ENCODE results near the gene ARL15.

Gene ARL15

DNA sequence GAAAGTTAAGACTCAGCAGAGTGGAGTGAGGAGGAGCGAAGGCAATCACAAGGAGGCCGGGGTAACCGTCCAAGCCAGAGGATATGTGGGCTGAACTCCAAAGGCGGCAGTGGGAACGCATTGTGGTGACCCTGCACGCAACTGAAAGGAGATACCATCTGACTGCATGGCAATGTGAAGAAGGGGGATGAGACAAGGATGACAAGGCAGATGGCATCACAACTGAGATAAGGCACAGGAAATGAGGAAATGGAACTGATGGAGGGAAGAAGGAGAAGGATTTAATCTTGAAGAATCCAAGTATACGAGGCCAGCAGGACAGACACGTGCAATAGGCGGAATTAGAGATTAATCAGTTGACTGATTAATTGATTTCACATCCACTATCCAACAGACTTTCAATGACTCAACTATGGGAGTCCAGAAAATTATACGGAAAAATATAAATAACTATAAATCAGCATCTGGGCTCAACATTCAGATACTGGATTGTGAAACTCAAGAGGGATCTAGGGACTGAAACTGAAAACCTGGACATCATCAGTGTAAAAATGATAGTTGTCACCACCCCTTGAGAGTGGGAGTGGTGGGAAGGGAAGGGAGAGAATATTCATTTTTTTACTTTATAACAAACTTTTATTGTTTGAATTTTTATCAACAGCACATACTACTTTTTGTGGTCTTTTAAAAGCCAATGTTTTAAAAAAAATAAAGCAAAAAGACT lies 86.1 kb downstream of the ARL15 start:
- Histone ChIP-seq H3K9ac (ENCODE audit: low read depth, low read length) (no peak overlapping the region), H3K79me2 (ENCODE audit: insufficient read depth, low read length) (no peaks in the 10 kb centered on the region; the same call in 1 of the 2 replicates), H3K36me3 (ENCODE audit: insufficient read depth, low read length) (no peaks in the 10 kb centered on the region), H3K9me3 (ENCODE audit: insufficient read depth, low read length, severe bottlenecking) (no peaks in the 10 kb centered on the region), H3K27me3 (ENCODE audit: insufficient read depth, low read length, poor library complexity) (no peaks in the 10 kb centered on the region), H3K4me3 (ENCODE audit: low read depth in 1 of 2, low read length in 2 of 2) (no peak overlapping the region), H3K4me2 (ENCODE audit: insufficient read depth, low read length) (no peak overlapping the region), H3K27ac (ENCODE audit: low read length) (no peak overlapping the region), H4K20me1 (ENCODE audit: insufficient read depth, low read length) (peaks cover 10% of the 10 kb centered on the region; the same call in 1 of the 2 replicates), H3K4me1 (ENCODE audit: insufficient read depth, low read length) (no peaks in the 10 kb centered on the region), H2AFZ (ENCODE audit: low read depth, low read length) (no peak overlapping the region)
- TF ChIP-seq, protein P1, sequence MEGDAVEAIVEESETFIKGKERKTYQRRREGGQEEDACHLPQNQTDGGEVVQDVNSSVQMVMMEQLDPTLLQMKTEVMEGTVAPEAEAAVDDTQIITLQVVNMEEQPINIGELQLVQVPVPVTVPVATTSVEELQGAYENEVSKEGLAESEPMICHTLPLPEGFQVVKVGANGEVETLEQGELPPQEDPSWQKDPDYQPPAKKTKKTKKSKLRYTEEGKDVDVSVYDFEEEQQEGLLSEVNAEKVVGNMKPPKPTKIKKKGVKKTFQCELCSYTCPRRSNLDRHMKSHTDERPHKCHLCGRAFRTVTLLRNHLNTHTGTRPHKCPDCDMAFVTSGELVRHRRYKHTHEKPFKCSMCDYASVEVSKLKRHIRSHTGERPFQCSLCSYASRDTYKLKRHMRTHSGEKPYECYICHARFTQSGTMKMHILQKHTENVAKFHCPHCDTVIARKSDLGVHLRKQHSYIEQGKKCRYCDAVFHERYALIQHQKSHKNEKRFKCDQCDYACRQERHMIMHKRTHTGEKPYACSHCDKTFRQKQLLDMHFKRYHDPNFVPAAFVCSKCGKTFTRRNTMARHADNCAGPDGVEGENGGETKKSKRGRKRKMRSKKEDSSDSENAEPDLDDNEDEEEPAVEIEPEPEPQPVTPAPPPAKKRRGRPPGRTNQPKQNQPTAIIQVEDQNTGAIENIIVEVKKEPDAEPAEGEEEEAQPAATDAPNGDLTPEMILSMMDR (IDR thresholded peaks at IDR 0.05; ENCODE audit: borderline replicate concordance, extremely low read depth, low read length, poor library complexity, severe bottlenecking): no peak
- no peak for TF ChIP-seq EZH2 (IDR thresholded peaks at IDR 0.05; ENCODE audit: borderline replicate concordance, low read depth, low read length, severe bottlenecking)
- no peak for DNase-seq
- no peak for ATAC-seq (ENCODE audit: insufficient read depth, low read depth)

- DNase-seq (no peak), ATAC-seq (ENCODE audit: insufficient read depth, low read depth) (no peak)
- Histone ChIP-seq H4K20me1 (ENCODE audit: insufficient read depth, low read length) (peaks cover 10% of the 10 kb centered on the region; the same call in 1 of the 2 replicates), H3K4me1 (ENCODE audit: insufficient read depth, low read length) (no peaks in the 10 kb centered on the region), H3K4me3 (ENCODE audit: low read depth in 1 of 2, low read length in 2 of 2) (no peak overlapping the region), H3K9ac (ENCODE audit: low read depth, low read length) (no peak overlapping the region), H3K36me3 (ENCODE audit: insufficient read depth, low read length) (no peaks in the 10 kb centered on the region), H3K27ac (ENCODE audit: low read length) (no peak overlapping the region), H3K27me3 (ENCODE audit: insufficient read depth, low read length, poor library complexity) (no peaks in the 10 kb centered on the region), H3K9me3 (ENCODE audit: insufficient read depth, low read length, severe bottlenecking) (no peaks in the 10 kb centered on the region), H2AFZ (ENCODE audit: low read depth, low read length) (no peak overlapping the region), H3K79me2 (ENCODE audit: insufficient read depth, low read length) (no peaks in the 10 kb centered on the region; the same call in 1 of the 2 replicates), H3K4me2 (ENCODE audit: insufficient read depth, low read length) (no peak overlapping the region)
- TF ChIP-seq, protein P1 (IDR thresholded peaks at IDR 0.05; ENCODE audit: borderline replicate concordance, extremely low read depth, low read length, poor library complexity, severe bottlenecking): no peak
- no peak for TF ChIP-seq EZH2 (IDR thresholded peaks at IDR 0.05; ENCODE audit: borderline replicate concordance, low read depth, low read length, severe bottlenecking)
Observed at GRCh38 chr5:54222336-54222735, 88.0 kb downstream of the ARL15 start.

- Histone ChIP-seq H3K9me3 (ENCODE audit: insufficient read depth, low read length, severe bottlenecking) (no peaks in the 10 kb centered on the region), H3K4me1 (ENCODE audit: insufficient read depth, low read length) (no peaks in the 10 kb centered on the region), H2AFZ (ENCODE audit: low read depth, low read length) (no peak overlapping the region), H3K9ac (ENCODE audit: low read depth, low read length) (no peak overlapping the region), H3K27ac (ENCODE audit: low read length) (no peak overlapping the region), H3K4me3 (ENCODE audit: low read depth in 1 of 2, low read length in 2 of 2) (no peak overlapping the region), H3K27me3 (ENCODE audit: insufficient read depth, low read length, poor library complexity) (no peaks in the 10 kb centered on the region), H3K36me3 (ENCODE audit: insufficient read depth, low read length) (no peaks in the 10 kb centered on the region), H4K20me1 (ENCODE audit: insufficient read depth, low read length) (peaks cover 10% of the 10 kb centered on the region; the same call in 1 of the 2 replicates), H3K4me2 (ENCODE audit: insufficient read depth, low read length) (no peak overlapping the region), H3K79me2 (ENCODE audit: insufficient read depth, low read length) (no peaks in the 10 kb centered on the region; the same call in 1 of the 2 replicates)
- TF ChIP-seq, protein P1 (IDR thresholded peaks at IDR 0.05; ENCODE audit: borderline replicate concordance, extremely low read depth, low read length, poor library complexity, severe bottlenecking): no peak
- TF ChIP-seq EZH2 (IDR thresholded peaks at IDR 0.05; ENCODE audit: borderline replicate concordance, low read depth, low read length, severe bottlenecking): no peak
- DNase-seq (no peak), ATAC-seq (ENCODE audit: insufficient read depth, low read depth) (no peak)
Observed at GRCh38 chr5:54221135-54221534, 89.2 kb downstream of the ARL15 start.
